ENCODE measurements around the gene GNA12.

- TF ChIP-seq SMC3 (IDR thresholded peaks at IDR 0.05; ENCODE audit: low read depth, low read length) = no peak
- TF ChIP-seq CTCF (IDR thresholded peaks at IDR 0.05) = no peak
- TF ChIP-seq NFIC (IDR thresholded peaks at IDR 0.05; ENCODE audit: borderline replicate concordance) = no peak
- no peak for TF ChIP-seq RXRA (IDR thresholded peaks at IDR 0.05; ENCODE audit: borderline replicate concordance, low read depth)
- no peak for TF ChIP-seq RAD21 (IDR thresholded peaks at IDR 0.05; ENCODE audit: low read length)
- TF ChIP-seq RFX5 (IDR thresholded peaks at IDR 0.05; ENCODE audit: low read length) = no peak
- no peak for TF ChIP-seq REST (IDR thresholded peaks at IDR 0.05; ENCODE audit: low read depth, low read length)
Observed at GRCh38 chr7:2707481-2707880, 136.6 kb downstream of the GNA12 start.
